Measurements from ENCODE around the gene CXCL13.

GRCh38 chr4:77613267-77613666 lies 7.6 kb downstream of the CXCL13 start:
- TF ChIP-seq, protein P1, sequence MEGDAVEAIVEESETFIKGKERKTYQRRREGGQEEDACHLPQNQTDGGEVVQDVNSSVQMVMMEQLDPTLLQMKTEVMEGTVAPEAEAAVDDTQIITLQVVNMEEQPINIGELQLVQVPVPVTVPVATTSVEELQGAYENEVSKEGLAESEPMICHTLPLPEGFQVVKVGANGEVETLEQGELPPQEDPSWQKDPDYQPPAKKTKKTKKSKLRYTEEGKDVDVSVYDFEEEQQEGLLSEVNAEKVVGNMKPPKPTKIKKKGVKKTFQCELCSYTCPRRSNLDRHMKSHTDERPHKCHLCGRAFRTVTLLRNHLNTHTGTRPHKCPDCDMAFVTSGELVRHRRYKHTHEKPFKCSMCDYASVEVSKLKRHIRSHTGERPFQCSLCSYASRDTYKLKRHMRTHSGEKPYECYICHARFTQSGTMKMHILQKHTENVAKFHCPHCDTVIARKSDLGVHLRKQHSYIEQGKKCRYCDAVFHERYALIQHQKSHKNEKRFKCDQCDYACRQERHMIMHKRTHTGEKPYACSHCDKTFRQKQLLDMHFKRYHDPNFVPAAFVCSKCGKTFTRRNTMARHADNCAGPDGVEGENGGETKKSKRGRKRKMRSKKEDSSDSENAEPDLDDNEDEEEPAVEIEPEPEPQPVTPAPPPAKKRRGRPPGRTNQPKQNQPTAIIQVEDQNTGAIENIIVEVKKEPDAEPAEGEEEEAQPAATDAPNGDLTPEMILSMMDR (IDR thresholded peaks at IDR 0.05) = no peak
- TF ChIP-seq POLR2A (IDR thresholded peaks at IDR 0.05) = no peak
